KMS-11 (cell line): ENCODE measurements around the gene TXNRD2.

Experiments
- H2AFZ ChIP-seq: fragments of 200-600 bp; sonication (generic); 2 replicates; pipeline ENCODE4 v1.6.1; 2016; ENCODE audit warnings: antibody characterized with exemption, mixed run types, low read depth
- H3K27ac ChIP-seq: fragments of 200-600 bp; sonication (generic); 2 replicates; pipeline ENCODE4 v1.6.1; 2016; ENCODE audit warnings: mild to moderate bottlenecking, mixed run types
- H3K27me3 ChIP-seq: fragments of 200-600 bp; sonication (generic); 2 replicates; pipeline ENCODE4 v1.6.1; 2017; ENCODE audit warnings: mild to moderate bottlenecking, low read depth, mixed run types, moderate library complexity; ENCODE audit not compliant: insufficient read depth
- H3K36me3 ChIP-seq: fragments of 200-600 bp; sonication (generic); 2 replicates; pipeline ENCODE4 v1.6.1; 2017; ENCODE audit warnings: mild to moderate bottlenecking, mixed run types; ENCODE audit not compliant: insufficient read depth
- H3K4me1 ChIP-seq: fragments of 200-600 bp; sonication (generic); 2 replicates; pipeline ENCODE4 v1.6.1; 2016; ENCODE audit warnings: mild to moderate bottlenecking, low read depth, mixed run types; ENCODE audit not compliant: poor library complexity, severe bottlenecking
- H3K4me2 ChIP-seq: fragments of 200-600 bp; sonication (generic); 2 replicates; pipeline ENCODE4 v1.7.0; 2016; ENCODE audit warnings: mild to moderate bottlenecking, mixed run types
- H3K4me3 ChIP-seq: fragments of 200-600 bp; sonication (generic); IDR thresholded peaks from 2 replicates; pipeline ENCODE4 v1.6.1; 2017; ENCODE audit warnings: low read depth, low read length, mixed read lengths; ENCODE audit not compliant: insufficient read depth
- H3K79me2 ChIP-seq: fragments of 200-600 bp; sonication (generic); 2 replicates; pipeline ENCODE4 v1.6.1; 2016; ENCODE audit warnings: low read depth, mixed run types; ENCODE audit not compliant: insufficient read depth
- H3K9ac ChIP-seq: fragments of 200-600 bp; sonication (generic); 2 replicates; pipeline ENCODE4 v1.6.1; 2016; ENCODE audit warnings: mild to moderate bottlenecking, mixed run types
- H4K20me1 ChIP-seq: fragments of 200-600 bp; sonication (generic); 2 replicates; pipeline ENCODE4 v1.6.1; 2016; ENCODE audit warnings: mild to moderate bottlenecking, mixed run types; ENCODE audit not compliant: insufficient read depth
- CTCF ChIP-seq: fragments of 200-600 bp; sonication (generic); conservative IDR thresholded peaks from 2 replicates; pipeline ENCODE4 v1.6.1; 2017; ENCODE audit warnings: low read depth, mild to moderate bottlenecking, antibody characterized with exemption, low read length, moderate library complexity, mixed read lengths

The TXNRD2 gene

GRCh38 chr22:19889951-19890350 lies 51.7 kb downstream of the TXNRD2 start:
- Histone ChIP-seq H3K4me3 (no peak overlapping the region), H3K79me2 (no peaks in the 10 kb centered on the region), H3K4me1 (peaks cover 43% of the 10 kb centered on the region), H3K27me3 (no peaks in the 10 kb centered on the region), H3K27ac (0 out of 2 replicates have a peak overlapping the region, but pooled peaks have one; percentile 97), H3K4me2 (no peak overlapping the region), H3K36me3 (no peaks in the 10 kb centered on the region), H4K20me1 (no peaks in the 10 kb centered on the region), H3K9ac (no peak overlapping the region), H2AFZ (no peak overlapping the region)
- TF ChIP-seq CTCF, result no peak

- no peak for TF ChIP-seq CTCF
- H4K20me1 ChIP-seq, result no peaks in the 10 kb centered on the region
- H2AFZ ChIP-seq, result no peak overlapping the region
- H3K27me3 ChIP-seq, result no peaks in the 10 kb centered on the region
- H3K4me2 ChIP-seq, result no peak overlapping the region
- no peak overlapping the region for H3K27ac ChIP-seq
- peaks cover 34% of the 10 kb centered on the region for H3K4me1 ChIP-seq
- H3K4me3 ChIP-seq, result no peak overlapping the region
- no peak overlapping the region for H3K9ac ChIP-seq
- no peaks in the 10 kb centered on the region for H3K36me3 ChIP-seq
- no peaks in the 10 kb centered on the region for H3K79me2 ChIP-seq
Measured at GRCh38 chr22:19888131-19888746, 53.4 kb downstream of the TXNRD2 start.

- Histone ChIP-seq H4K20me1 (no peaks in the 10 kb centered on the region), H3K27ac (no peak overlapping the region), H3K27me3 (no peaks in the 10 kb centered on the region), H2AFZ (no peak overlapping the region), H3K79me2 (no peaks in the 10 kb centered on the region), H3K9ac (no peak overlapping the region), H3K4me1 (peaks cover 26% of the 10 kb centered on the region), H3K4me2 (no peak overlapping the region), H3K4me3 (no peak overlapping the region), H3K36me3 (no peaks in the 10 kb centered on the region)
- no peak for TF ChIP-seq CTCF
Measured at GRCh38 chr22:19887256-19887985, 54.2 kb downstream of the TXNRD2 start.

- no peak overlapping the region for H3K9ac ChIP-seq
- H3K27me3 ChIP-seq, result no peaks in the 10 kb centered on the region
- H3K4me2 ChIP-seq, result no peak overlapping the region
- no peaks in the 10 kb centered on the region for H3K79me2 ChIP-seq
- H3K36me3 ChIP-seq, result no peaks in the 10 kb centered on the region
- H3K4me3 ChIP-seq, result no peak overlapping the region
- no peak overlapping the region for H3K27ac ChIP-seq
- H2AFZ ChIP-seq, result no peak overlapping the region
- H3K4me1 ChIP-seq, result peaks cover 19% of the 10 kb centered on the region
- no peak for TF ChIP-seq CTCF
- no peaks in the 10 kb centered on the region for H4K20me1 ChIP-seq
Measured at GRCh38 chr22:19886605-19887255, 54.9 kb downstream of the TXNRD2 start.
